ENCODE results near the gene RPLP1.

Gene RPLP1

DNA sequence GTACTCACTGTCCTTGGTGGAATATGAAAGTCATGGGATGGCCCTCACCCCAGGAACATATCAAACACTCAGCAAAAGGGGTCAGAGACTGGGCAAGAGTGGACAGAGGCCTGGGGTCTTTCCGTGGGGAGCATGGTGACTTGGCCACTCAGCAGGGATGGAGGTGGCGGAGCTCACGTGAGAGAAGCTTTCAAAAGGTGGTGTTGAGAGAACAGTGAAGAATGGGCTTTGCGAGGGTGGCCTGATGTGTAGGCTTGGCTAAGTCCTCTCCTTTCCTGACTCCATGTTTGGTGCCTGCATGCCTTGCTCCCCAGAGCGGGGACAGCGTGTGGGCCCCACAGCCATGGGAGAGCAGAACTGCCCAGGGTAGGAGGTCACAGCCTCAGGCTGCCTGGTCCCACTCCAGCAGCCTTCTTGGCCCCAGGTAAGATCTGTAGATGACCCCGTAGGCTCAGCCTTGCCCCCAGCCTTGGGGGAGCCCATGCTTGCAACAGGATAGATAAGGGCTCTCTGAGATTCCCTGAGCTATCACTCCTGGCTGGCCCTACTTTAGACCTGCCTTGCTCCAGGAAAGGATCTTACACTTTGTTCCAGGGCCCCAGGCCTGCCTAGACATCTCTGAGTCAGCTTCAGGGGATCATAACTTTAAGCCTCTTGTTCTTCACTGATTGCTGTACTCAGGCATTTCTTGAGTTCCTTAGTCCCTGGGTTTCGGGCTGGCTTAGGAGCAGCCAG lies 17.0 kb downstream of the RPLP1 start:
- TF ChIP-seq, protein P1, sequence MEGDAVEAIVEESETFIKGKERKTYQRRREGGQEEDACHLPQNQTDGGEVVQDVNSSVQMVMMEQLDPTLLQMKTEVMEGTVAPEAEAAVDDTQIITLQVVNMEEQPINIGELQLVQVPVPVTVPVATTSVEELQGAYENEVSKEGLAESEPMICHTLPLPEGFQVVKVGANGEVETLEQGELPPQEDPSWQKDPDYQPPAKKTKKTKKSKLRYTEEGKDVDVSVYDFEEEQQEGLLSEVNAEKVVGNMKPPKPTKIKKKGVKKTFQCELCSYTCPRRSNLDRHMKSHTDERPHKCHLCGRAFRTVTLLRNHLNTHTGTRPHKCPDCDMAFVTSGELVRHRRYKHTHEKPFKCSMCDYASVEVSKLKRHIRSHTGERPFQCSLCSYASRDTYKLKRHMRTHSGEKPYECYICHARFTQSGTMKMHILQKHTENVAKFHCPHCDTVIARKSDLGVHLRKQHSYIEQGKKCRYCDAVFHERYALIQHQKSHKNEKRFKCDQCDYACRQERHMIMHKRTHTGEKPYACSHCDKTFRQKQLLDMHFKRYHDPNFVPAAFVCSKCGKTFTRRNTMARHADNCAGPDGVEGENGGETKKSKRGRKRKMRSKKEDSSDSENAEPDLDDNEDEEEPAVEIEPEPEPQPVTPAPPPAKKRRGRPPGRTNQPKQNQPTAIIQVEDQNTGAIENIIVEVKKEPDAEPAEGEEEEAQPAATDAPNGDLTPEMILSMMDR (IDR thresholded peaks at IDR 0.05; ENCODE audit: control extremely low read depth, extremely low read depth, low read depth, missing control alignments) = no peak
- ChIA-PET CTCF (interaction anchor here (1.3 to 1.8 kb wide), 2 partner anchors 8 to 21 kb away, joined by 4 to 11 read pairs; no protein-coding TSS in a partner anchor), POLR2A (interaction anchor here (0.6 to 1.1 kb wide), 2 partner anchors 14 to 629 kb away, joined by 5 to 7 read pairs; no protein-coding TSS in a partner anchor)
- DNase-seq (ENCODE audit: extremely low spot score) = no peak

DNA sequence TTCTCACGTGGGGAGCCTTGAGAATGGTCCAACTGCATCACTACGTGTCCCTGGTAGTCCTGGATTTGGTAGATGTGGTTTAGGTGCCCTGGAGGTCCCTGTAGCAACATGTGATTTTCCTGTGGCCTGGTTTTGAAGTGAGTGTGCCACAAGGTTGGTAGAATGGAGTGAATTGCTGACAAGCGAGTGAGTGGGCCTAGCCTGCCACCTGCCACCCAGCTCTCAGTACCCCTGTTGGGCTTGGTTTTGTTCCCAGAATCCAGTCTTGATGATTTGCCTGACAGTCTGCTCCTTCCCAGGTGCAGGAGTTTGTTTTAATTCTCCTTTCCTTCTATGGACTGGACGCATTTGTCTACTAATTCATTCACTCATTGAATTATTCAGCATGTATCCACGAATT lies 19.4 kb downstream of the RPLP1 start:
- POLR2A ChIA-PET = no interaction called here
- no peak for DNase-seq (ENCODE audit: extremely low spot score)
- CTCF ChIA-PET = interaction anchor here (0.9 to 1.4 kb wide), 2 partner anchors 9 to 1340 kb away, joined by 3 to 9 read pairs; no protein-coding TSS in a partner anchor
- TF ChIP-seq, protein P1 (IDR thresholded peaks at IDR 0.05; ENCODE audit: control extremely low read depth, extremely low read depth, low read depth, missing control alignments) = no peak

DNA sequence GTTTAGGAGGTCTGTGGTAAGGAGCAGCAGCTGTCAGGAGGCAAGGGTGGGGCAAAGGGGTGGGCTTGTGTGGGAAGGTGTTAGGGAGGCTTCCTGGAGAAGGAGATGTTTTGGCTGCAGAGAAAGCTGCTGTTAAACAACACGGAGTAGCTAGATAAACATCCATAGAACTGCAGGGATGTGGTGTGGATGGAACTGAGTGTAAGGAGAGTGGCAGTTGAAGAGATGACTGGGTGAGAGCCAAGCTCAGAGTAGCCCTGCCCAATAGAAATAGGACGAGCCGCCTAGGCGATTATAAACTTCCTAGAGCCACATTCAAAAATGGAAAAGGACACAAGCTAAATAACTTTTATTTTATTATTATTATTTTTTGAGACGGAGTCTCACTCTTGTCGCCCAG lies 19.9 kb downstream of the RPLP1 start:
- POLR2A ChIA-PET = no interaction called here
- no peak for DNase-seq (ENCODE audit: extremely low spot score)
- CTCF ChIA-PET = interaction anchor here (0.9 to 1.4 kb wide), 2 partner anchors 10 to 1339 kb away, joined by 3 to 9 read pairs; no protein-coding TSS in a partner anchor
- TF ChIP-seq, protein P1 (IDR thresholded peaks at IDR 0.05; ENCODE audit: control extremely low read depth, extremely low read depth, low read depth, missing control alignments) = no peak

DNA sequence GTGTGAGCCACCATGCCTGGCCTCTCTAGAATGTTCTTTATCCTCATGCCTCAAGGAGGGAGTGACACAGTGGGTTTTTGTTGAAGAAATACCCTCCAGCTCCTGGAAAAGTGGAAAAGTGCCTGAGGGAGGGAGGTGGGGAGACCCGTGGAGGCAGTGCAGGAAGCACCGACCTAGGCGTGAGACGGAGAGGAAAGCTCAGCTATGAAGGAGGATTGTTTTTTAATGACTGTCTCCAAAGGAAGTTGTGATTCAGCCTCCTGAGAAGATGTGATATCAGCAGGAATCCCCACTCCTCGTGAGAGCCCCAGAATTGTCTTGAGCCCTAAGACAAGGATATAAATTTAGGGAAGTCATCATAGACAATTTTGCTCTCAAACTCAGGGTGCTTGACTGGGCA lies 21.7 kb downstream of the RPLP1 start:
- TF ChIP-seq, protein P1 (IDR thresholded peaks at IDR 0.05; ENCODE audit: control extremely low read depth, extremely low read depth, low read depth, missing control alignments) = no peak
- POLR2A ChIA-PET = no interaction called here
- CTCF ChIA-PET = interaction anchor here (0.9 to 3.3 kb wide), 6 partner anchors 8 to 1337 kb away, joined by 3 to 24 read pairs (median 6); partner anchors contain the start of gene RPLP1
- DNase-seq (ENCODE audit: extremely low spot score) = no peak

DNA sequence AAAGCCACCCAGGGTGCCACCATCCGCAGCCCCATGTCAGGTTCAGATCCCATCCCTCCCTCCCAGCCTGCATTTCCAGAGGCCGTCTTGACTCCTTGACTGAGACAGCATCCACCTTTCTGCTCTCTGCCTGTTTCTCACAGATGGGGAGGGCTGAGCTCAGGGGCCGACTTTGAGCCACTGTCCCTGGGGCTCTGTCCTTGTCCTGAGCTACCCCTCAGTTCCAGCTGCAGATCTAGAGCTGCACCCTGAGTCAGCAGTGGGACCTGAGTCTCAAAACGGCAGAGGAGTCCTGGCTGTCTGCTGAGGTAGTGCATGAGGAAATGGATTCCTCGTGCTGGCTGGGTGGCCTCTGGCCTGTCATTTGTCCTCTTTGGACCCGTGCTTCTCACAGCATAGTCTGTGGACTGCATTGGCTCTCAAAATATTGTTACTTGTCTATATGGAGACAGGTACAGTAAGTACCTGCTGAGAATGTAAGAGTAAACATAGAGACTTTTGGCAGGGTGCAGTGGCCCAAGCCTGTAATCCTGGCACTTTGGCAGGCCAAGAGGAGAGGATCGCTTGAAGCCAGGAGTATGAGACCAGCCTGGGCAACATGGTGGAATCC lies 22.3 kb downstream of the RPLP1 start:
- TF ChIP-seq, protein P1 (IDR thresholded peaks at IDR 0.05; ENCODE audit: control extremely low read depth, extremely low read depth, low read depth, missing control alignments) = no peak
- ChIA-PET CTCF (interaction anchor here (0.9 to 4.6 kb wide), 10 partner anchors 8 to 1337 kb away, joined by 3 to 24 read pairs (median 9); partner anchors contain the start of gene RPLP1), POLR2A (no interaction called here)
- no peak for DNase-seq (ENCODE audit: extremely low spot score)

DNA sequence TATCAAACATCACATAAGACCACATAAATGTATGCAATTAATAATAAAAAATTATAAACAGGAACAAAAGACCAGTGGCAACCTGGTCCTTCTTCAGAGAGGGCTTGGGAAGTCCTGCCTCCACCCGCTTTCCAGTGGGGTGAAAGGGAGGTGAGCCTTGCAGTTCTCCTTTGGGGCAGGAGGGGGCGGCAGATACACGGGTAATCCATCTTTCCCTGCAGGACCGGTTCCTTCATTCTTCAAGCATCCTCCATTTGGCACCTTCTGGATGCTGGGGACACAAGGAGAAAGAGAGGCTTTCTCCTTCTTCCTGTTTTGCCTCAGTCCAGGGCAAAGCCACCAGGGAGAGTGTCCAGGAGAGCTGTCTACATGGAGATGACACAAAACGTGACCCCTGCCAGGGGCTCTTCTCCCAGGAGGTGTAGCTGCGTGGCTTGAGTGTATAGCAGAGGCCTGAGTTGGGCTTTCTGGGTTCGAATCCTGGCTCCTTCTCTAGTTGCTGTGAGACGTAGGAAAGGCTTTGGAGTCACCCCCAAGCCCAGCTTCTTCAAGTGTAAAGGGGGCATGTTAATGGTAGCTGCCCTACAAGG lies 23.2 kb downstream of the RPLP1 start:
- DNase-seq (ENCODE audit: extremely low spot score) = peak; percentile 70
- POLR2A ChIA-PET = no interaction called here
- TF ChIP-seq, protein P1 (IDR thresholded peaks at IDR 0.05; ENCODE audit: control extremely low read depth, extremely low read depth, low read depth, missing control alignments) = peak; percentile 95
- CTCF ChIA-PET = interaction anchor here (0.7 to 4.6 kb wide), 20 partner anchors 9 to 1964 kb away, joined by 3 to 24 read pairs (median 4); no protein-coding TSS in a partner anchor
